HPDE6-E6E7 (cell line): ENCODE measurements around the gene POTEM.
"Not testable (repeated sequence)": the region's sequence is repeated elsewhere in the genome, so short reads cannot be mapped to it uniquely, and the experiment has no call there.

ENCODE experiments used
- DNase-seq: peaks from one replicate; pipeline ENCODE4 v3.0.0; 2011; ENCODE audit warnings: missing footprints; ENCODE audit errors: extremely low spot score

POTEM gene

GRCh38 chr14:19038060-19038664 is 70.9 kb downstream of the POTEM start:
- DNase-seq: not testable (repeated sequence)

GRCh38 chr14:19038785-19039184 is 71.6 kb downstream of the POTEM start:
- DNase-seq: not testable (repeated sequence)

DNA sequence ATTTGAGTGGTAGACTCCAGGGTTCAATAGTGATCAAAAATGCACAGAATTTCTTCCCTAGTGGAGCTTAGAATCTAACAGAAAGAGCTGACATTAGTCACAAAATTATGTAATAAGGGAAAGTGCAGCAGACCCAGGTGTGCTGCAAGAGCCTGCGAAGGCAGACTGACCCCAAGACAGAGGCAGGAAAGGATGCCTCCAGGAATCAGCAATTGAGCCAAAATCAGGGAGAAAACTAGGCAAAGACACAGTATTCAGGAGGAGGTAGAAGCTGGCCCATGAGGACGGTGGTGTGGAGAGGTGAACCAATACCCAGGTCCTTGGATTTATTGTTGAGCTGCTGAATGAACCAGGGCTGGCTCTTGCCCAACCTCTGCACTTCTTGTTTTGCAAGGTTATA is 76.2 kb downstream of the POTEM start:
- DNase-seq: not testable (repeated sequence)
